NCI-H526 (cell line): ENCODE data around the gene HSD17B8.
"Not testable (repeated sequence)": the region's sequence is repeated elsewhere in the genome, so short reads cannot be mapped to it uniquely, and the experiment has no call there.

ENCODE experiments used
- DNase-seq, 2 experiments: peaks; one replicate each; lab custom pipeline; 2025; lab: John Stamatoyannopoulos, UW

The HSD17B8 gene

DNA sequence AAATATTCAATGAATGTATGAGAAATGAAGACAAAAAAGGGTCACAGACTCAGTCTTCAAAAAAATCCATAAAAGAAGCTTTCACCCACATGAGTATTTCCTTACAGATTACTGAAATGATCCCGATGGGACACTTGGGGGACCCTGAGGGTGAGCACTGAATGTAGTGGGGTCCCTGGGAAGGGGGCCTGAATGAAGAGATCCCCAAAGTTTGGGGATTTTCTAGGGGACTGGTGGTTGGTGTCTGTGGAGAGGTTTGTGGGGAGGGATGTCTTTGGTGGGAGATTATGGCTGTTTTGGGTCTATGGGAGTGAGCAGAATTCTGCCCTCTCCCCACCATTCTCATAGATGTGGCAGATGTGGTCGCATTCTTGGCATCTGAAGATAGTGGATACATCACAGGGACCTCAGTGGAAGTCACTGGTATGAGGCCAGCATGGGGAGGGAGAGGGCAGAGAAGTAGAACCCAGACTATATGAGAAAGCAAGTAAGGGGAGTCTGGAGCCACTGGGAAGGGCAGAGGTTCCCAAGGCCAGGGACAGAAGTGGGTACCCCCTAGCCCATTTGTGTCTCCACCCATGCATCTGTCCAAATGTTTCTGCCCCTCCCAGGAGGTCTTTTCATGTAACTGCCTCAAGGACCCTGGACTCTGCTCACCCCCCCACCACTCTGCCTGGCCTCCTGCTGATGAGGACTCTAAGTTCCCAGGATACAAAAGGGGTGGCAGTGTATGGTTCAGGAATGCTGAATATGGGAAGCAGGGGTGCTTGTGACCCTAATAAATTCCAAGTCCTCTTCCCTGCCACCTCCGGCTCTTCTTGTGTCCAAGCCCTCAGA lies 1.8 kb downstream of the HSD17B8 start:
- DNase-seq: no peak

DNA sequence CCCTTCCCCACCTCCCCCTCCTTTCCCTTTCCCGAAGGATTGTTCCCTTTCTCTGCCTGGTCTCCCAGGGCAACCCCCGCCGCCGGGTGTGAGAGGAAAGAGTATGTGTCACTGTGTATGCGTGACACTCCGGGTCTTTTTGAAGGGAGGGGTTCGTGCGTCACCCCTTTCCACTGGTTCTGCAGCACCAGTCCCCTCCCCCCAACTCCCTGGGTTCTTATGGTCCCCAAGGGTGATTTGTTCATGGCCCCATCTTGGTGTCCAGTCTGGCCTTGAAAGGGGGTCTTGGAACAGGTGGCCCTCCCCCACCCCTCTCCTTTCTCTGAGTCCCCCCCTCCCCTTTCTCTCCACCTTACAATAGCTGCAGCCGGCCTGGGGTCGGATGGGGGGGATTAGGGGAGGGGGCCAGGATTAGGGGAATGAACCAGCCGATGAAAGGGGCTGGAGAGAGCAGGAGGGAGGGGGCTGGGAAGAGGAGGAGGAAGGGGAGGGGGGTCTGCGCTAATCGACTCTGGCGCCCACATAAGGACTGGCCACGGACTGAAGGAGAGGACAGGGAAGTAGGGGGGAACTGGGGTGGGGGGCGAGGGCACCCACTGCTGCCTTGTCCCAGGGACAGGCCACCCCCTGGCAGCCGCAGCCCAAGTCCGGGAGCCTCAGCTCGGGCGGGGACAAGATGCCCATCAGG lies 2.6 kb downstream of the HSD17B8 start:
- DNase-seq: peak in 1 of 2 experiments; percentile 26

GRCh38 chr6:33207552-33208090 lies 3.2 kb downstream of the HSD17B8 start:
- peak in 1 of 2 experiments; percentile 54 for DNase-seq

DNA sequence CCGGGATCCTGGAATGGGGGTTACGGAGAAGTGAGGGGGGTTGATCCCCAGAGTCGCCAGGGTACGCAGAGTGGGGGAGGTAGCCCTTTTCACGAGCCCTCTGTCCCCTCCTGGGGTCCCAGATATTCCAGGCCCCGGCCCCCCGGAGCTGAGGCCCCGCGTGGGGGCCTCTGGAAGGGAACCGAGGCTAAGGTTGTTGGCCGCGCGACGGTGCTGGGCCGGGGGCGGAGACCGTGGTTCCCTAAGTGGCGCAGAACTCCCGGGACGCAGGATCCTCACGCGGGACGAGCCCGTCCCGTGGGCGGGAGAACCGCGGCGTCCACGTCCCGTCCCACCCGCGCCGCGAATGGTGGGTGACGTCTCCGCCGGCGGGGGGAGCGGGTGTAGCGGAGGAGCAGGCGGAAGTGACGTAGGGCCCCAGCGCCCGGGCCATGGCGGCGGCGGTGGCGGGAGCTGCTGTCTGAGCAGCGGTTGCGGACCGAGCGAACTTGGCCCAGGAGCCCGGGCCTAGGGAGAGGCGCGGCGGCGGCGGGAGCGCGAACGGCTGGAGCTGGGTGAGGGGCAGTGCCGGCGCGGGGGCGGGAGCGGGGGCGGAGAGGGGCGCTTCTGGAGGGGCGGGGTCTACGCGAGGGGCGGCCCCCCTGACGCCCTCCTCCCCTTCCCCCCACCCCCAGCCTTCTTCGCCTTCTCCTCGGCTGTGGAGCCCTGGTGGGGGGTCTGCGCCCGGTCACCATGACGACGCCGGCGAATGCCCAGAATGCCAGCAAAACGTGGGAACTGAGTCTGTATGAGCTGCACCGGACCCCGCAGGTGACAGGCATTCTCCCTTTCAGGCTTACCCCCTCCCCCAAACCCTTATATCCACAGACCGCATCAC lies 3.9 kb downstream of the HSD17B8 start, which contains the start of gene RING1:
RING1 (plus strand) TSS at position 410 of the 877 bp plus-strand sequence; CDS start at position 733, 323 bp downstream.
- DNase-seq: peak in 1 of 2 experiments; percentile 83

DNA sequence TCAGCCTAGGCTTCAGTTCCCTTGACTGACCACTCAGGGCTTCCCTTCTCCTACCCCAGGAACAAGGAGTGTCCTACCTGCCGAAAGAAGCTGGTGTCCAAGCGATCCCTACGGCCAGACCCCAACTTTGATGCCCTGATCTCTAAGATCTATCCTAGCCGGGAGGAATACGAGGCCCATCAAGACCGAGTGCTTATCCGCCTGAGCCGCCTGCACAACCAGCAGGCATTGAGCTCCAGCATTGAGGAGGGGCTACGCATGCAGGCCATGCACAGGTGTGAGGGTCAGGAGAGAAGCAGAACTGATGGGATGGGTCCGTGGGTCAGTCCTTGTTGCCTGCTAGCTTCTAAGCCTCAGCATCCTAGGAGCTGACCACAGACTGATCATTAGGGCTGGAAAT lies 5.4 kb downstream of the HSD17B8 start:
- no peak for DNase-seq

DNA sequence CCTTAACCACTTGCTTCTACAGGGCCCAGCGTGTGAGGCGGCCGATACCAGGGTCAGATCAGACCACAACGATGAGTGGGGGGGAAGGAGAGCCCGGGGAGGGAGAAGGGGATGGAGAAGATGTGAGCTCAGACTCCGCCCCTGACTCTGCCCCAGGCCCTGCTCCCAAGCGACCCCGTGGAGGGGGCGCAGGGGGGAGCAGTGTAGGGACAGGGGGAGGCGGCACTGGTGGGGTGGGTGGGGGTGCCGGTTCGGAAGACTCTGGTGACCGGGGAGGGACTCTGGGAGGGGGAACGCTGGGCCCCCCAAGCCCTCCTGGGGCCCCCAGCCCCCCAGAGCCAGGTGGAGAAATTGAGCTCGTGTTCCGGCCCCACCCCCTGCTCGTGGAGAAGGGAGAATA lies 6.7 kb downstream of the HSD17B8 start:
- DNase-seq: no peak

- DNase-seq: no peak
Observed at GRCh38 chr6:33211666-33212422, 7.4 kb downstream of the HSD17B8 start.

DNA sequence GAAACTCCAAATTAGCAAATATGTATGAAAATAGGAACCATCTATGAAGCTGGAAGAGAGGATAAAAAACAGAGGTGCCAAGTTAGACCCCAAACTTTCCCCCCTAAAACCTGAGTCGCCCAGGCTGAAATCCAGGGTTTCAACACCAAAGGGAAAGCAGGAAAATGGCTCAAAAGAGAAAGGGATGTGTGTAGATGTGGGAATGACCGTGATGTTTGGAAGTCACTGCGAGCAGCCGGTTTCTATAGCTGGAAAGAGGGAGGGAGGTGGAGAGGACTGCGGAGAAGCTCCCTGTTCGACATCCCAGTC lies 8.4 kb downstream of the HSD17B8 start:
- no peak for DNase-seq

DNA sequence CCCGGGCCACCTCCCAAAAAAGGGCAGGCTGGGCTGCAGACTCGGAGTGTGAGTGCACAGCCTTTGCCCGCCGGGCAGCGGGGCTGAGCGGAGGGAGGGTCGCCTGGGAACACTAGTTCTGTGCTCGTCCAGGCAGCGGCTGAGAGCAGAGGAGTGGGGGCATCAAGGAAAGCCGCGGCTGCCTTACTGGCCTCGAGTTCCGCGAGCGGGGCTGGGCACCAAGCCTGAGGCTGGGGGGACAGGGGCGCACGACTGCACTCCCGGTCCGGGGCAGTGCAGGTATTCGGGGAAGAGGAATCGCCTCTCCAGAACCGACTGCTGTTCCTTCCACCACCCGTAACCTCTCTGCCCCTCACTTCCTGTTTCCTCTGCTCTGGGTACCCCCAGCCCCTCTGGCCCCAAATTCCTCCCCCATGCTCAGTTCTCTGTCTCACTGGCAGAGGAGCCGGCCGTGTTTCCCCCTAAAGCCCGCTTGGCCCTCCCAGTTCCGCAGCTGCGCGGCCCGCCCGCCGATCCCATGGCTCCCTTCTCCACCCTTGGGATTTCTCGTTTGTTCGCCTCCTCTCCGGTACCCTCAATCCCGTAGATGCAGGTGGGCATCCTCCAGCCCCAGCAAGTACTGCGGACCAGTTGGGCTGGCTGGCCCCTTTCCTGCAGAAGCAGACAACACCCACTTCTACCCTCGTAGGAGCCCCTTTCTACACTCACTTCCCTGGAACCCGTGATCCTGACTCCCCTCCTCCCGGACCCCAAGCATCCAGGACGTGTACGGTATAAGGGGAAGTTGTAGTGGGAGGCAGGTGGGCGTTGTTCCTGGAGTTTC lies 8.9 kb downstream of the HSD17B8 start:
- peak in 1 of 2 experiments; percentile 56 for DNase-seq

- DNase-seq: no peak
Observed at GRCh38 chr6:33213989-33214335, 9.5 kb downstream of the HSD17B8 start.

GRCh38 chr6:33215271-33216116 lies 11.0 kb downstream of the HSD17B8 start:
- no peak for DNase-seq

DNA sequence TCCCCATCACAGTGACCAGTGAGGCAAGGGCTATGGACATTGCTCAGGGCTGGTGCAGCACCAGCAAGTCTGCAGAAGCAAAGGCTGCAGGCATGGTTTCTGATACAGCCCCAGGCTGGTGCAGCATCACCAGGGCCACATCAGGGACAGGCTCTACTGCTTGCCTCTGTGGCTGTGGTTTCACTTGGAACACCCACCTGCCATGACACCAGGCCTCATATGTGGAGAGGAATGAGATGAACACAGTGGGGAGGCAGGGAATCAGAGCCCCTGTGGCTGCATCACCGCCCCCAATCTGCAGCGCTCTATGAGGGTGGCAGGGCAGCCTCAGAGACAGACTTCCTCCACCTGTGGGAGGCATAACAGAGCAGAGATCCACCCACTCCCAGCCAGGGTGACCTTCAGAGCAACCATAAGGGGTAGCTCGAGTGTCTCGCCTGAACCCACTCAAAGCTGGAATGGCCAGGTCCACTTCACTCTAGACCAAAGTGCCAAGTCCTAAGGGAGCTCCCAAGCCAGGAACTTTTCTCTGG lies 11.7 kb downstream of the HSD17B8 start:
- no peak for DNase-seq

- no peak for DNase-seq
Observed at GRCh38 chr6:33217246-33217645, 12.8 kb downstream of the HSD17B8 start.

GRCh38 chr6:33217681-33218080 lies 13.2 kb downstream of the HSD17B8 start:
- no peak for DNase-seq

GRCh38 chr6:33226503-33227120 lies 22.2 kb downstream of the HSD17B8 start:
- not testable (repeated sequence) for DNase-seq

DNA sequence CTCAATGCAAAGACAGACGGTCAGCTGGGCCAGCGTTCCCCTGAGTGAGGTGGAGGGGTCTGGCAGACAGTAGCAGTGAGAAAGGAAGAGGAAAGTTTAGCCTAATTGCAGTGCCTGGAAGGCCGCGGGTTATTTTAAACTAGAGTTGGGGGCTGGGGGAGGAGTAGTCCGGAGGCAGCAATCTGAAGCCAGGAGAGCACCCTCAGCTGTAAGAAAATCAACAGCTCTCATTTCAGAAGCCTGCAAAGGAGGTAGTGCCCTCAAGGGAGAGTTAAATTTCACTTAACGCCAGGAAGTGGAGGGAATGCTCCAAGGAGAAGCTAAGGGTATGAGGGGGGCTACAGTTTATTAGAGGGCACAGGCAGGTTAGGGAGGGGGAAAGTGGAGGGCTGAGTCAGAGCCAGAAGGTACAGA lies 30.8 kb downstream of the HSD17B8 start:
- no peak for DNase-seq

GRCh38 chr6:33236328-33236727 lies 31.9 kb downstream of the HSD17B8 start:
- DNase-seq: no peak

GRCh38 chr6:33236852-33237251 lies 32.4 kb downstream of the HSD17B8 start:
- no peak for DNase-seq

- peak in 1 of 2 experiments; percentile 22 for DNase-seq
Observed at GRCh38 chr6:33237741-33238140, 33.3 kb downstream of the HSD17B8 start.
